Kidney epithelial cell (primary cell): ENCODE results near the gene DPH5. TPM values are rescaled to one million over a fixed set of nuclear protein-coding genes. Genes with fewer than 3 reads are reported as not detected.
"Not testable (repeated sequence)": the region's sequence is repeated elsewhere in the genome, so short reads cannot be mapped to it uniquely, and the experiment has no call there.

Source experiments
- DNase-seq: peaks from one replicate; pipeline ENCODE4 v3.0.0-alpha.2; 2010; ENCODE audit warnings: low read depth
- H3K27me3 ChIP-seq: 2 replicates; pipeline ENCODE4 v1.6.0; 2011; ENCODE audit warnings: low read length; ENCODE audit not compliant: control insufficient read depth, insufficient read depth
- H3K36me3 ChIP-seq: 2 replicates; pipeline ENCODE4 v1.5.1; 2011; ENCODE audit warnings: low read length; ENCODE audit not compliant: control insufficient read depth, insufficient read depth
- H3K4me3 ChIP-seq: 2 replicates; pipeline ENCODE4 v1.5.1; 2011; ENCODE audit warnings: low read depth, mild to moderate bottlenecking, control low read depth, low read length
- CTCF ChIP-seq: IDR thresholded peaks from 2 replicates; pipeline ENCODE4 v1.5.1; 2011; ENCODE audit warnings: mild to moderate bottlenecking, moderate library complexity, low read length, control low read depth, inconsistent platforms; ENCODE audit not compliant: insufficient read depth, poor library complexity, severe bottlenecking
- total RNA-seq: library from RNA; depleted of rRNA; stranded (reverse); fragments of >200 nt; gene quantifications from 2 replicates; pipeline ENCODE4 v1.2.3, GENCODE V29; 2015

The DPH5 gene
- total RNA-seq, 1 donor from 2014 or later, result 34.5 TPM

GRCh38 chr1:101040666-101041065 lies 15.1 kb upstream of the DPH5 start:
- peaks cover 1% of the 10 kb centered on the region for H3K36me3 ChIP-seq
- H3K4me3 ChIP-seq, result no peak overlapping the region
- no peaks in the 10 kb centered on the region for H3K27me3 ChIP-seq
- DNase-seq, result no peak
- no peak for TF ChIP-seq CTCF

GRCh38 chr1:101039245-101039644 lies 13.7 kb upstream of the DPH5 start:
- DNase-seq, result no peak
- no peaks in the 10 kb centered on the region for H3K27me3 ChIP-seq
- peaks cover 1% of the 10 kb centered on the region for H3K36me3 ChIP-seq
- H3K4me3 ChIP-seq, result no peak overlapping the region
- no peak for TF ChIP-seq CTCF

- peaks cover 1% of the 10 kb centered on the region for H3K36me3 ChIP-seq
- DNase-seq, result no peak
- no peaks in the 10 kb centered on the region for H3K27me3 ChIP-seq
- no peak overlapping the region for H3K4me3 ChIP-seq
- no peak for TF ChIP-seq CTCF
Observed at GRCh38 chr1:101037316-101037715, 11.7 kb upstream of the DPH5 start.

GRCh38 chr1:101033017-101033416 lies 7.4 kb upstream of the DPH5 start:
- TF ChIP-seq CTCF, result no peak
- H3K4me3 ChIP-seq, result no peak overlapping the region
- DNase-seq, result no peak
- H3K27me3 ChIP-seq, result no peaks in the 10 kb centered on the region
- no peaks in the 10 kb centered on the region for H3K36me3 ChIP-seq

- not testable (repeated sequence) for H3K27me3 ChIP-seq, DNase-seq, H3K4me3 ChIP-seq, H3K36me3 ChIP-seq
Observed at GRCh38 chr1:101032129-101032528, 6.5 kb upstream of the DPH5 start.

- no peak for DNase-seq
- Histone ChIP-seq H3K36me3 (no peaks in the 10 kb centered on the region), H3K4me3 (no peak overlapping the region), H3K27me3 (no peaks in the 10 kb centered on the region)
- no peak for TF ChIP-seq CTCF
Observed at GRCh38 chr1:101030881-101031280, 5.3 kb upstream of the DPH5 start.
